GM18909 (cell line): ENCODE measurements around the gene CERKL.
A peak's percentile ranks its signal among the peaks of the same experiment; 100 is the strongest.

Experiments
- ATAC-seq: cut with Tn5 transposase; IDR thresholded peaks from one replicate; pipeline ENCODE4 v1.9.1; 2021; ENCODE audit warnings: mild to moderate bottlenecking; ENCODE audit not compliant: unreplicated experiment, poor library complexity

The CERKL gene

GRCh38 chr2:181628590-181629585, 28.0 kb downstream of the CERKL start:
- no peak for ATAC-seq

GRCh38 chr2:181627545-181627944, 29.4 kb downstream of the CERKL start:
- ATAC-seq, result no peak

- no peak for ATAC-seq
Measured at GRCh38 chr2:181626671-181627070, 30.2 kb downstream of the CERKL start.

GRCh38 chr2:181623159-181623558, 33.7 kb downstream of the CERKL start:
- ATAC-seq, result no peak

- no peak for ATAC-seq
Measured at GRCh38 chr2:181621779-181622490, 35.0 kb downstream of the CERKL start.

DNA sequence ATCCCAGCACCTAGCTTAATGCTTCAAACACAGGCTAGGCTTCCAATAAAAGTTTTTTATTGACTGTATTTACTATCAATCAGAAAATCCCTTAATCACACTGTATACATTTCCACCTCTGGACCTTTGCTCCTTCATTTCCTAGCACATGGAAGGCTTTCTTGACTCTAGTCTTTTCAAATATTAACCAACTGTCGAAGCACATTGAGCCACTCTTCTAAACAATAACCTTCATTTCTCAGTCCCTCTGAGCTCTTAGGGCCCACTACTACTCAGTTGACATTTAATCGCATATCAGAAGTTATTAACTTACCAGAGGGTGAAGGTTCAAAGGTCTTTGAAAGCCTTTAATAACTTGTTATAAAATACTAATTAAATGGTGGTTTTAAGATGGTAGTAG, 37.4 kb downstream of the CERKL start:
- no peak for ATAC-seq

DNA sequence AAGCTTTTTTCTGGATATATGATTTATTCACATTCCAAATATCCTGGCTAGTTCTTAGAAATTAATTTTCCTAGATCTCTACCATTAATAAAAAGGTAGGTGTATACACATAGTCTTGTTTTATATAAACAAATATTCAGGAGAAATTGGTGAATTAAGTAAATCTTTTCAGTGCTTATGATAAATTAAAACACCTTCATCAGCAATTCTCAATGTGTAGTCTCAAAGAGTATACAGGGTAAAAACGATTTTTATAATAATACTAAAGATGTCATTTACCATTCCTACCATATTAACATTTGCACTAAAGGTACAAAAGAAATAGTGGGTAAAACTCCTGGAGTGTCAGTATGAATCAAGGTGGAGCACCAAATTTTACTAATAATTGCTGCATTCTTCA, 40.2 kb downstream of the CERKL start:
- no peak for ATAC-seq

- ATAC-seq, result no peak
Measured at GRCh38 chr2:181614874-181615638, 41.8 kb downstream of the CERKL start.

GRCh38 chr2:181613241-181613640, 43.7 kb downstream of the CERKL start:
- no peak for ATAC-seq

GRCh38 chr2:181607629-181608590, 49.0 kb downstream of the CERKL start:
- no peak for ATAC-seq

DNA sequence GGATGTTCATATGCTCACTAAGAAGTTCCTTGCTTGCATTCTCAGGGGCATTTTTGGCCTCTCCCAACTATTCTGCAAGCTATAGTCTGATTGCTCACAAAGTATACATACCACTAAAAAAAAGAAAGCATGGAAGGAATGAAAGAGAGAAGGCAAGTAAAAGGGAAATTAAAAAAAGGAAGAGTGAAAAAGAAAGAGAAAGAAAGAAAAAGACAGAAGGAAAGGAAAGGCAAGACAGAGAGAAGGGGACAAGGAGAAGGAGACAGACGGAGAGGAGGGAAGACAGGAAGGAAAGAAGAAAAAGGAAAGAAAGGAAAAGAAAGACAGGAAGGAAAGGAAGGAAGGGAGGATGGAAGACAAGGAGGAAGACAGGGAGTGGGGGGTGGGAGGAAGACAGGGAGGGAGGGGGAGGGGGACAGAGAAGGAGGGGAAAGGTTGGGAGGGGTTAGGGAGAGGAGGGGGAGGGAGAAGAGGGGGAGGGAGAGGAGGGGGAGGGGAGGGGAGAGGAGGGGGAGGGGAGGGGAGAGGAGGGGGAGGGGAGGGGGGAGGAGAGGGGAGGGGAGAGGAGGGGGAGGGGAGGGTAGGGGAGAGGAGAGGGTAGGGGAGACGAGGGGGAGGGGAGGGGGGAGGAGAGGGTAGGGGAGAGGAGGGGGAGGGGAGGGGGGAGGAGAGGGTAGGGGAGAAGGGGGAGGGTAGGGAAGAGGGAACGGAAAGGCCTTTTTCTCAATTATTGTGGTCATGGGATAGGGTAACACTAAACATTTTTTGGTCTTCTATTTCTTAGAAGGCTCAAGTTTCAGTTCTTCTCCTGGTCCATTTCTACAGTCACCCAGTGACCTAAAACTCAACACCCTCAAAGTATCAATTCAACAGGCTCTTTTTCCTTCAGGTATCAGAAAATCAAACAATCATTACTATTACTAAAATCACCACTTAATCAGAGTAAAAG, 50.7 kb downstream of the CERKL start:
- ATAC-seq, result no peak

- no peak for ATAC-seq
Measured at GRCh38 chr2:181602017-181602416, 54.9 kb downstream of the CERKL start.

GRCh38 chr2:181596556-181596955, 60.3 kb downstream of the CERKL start:
- ATAC-seq, result no peak

- peak; percentile 68 for ATAC-seq
Measured at GRCh38 chr2:181594322-181594721, 62.6 kb downstream of the CERKL start.

DNA sequence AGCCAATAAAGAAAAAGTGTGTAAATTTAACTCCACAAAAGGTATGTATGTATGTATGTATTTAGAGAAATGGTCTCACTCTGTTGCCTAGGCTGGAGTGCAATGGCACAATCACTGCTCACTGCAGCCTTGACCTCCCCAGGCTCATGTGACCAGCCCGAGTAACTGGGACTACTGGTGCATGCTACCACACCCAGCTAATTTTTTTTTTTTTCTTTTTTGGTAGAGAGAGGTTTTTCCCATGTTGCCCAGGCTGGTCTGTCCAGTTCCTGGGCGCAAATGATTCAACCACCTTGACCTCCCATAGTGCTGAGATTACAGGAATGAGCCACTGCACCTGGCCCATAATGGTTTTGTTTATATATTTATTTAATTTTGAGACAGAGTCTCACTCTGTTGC, 67.1 kb downstream of the CERKL start:
- no peak for ATAC-seq

GRCh38 chr2:181588546-181588945, 68.4 kb downstream of the CERKL start:
- no peak for ATAC-seq

DNA sequence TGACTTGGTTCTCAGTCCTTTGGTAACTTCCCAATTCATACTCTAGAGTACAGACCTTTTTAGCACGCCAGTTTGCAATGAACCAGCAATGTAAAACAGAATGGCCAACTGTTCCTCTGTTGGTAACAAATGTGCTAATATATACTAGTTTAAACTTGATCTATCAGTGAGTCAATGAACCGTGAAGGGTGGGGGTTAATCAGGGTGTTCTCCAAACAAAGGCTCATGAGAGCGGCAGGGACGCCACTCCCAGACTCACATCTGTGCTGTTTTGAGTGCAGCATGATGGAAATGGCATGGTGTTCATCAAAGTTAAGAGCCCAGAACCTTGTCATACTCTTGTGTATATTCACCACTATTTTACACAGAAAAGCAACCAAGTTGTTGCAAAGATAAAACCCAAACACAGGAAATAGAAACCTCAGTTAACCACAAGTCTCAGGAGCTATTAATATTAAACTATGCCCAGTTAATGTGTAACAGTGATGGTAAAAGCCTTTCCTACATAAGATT, 70.3 kb downstream of the CERKL start:
- peak; percentile 98 for ATAC-seq

DNA sequence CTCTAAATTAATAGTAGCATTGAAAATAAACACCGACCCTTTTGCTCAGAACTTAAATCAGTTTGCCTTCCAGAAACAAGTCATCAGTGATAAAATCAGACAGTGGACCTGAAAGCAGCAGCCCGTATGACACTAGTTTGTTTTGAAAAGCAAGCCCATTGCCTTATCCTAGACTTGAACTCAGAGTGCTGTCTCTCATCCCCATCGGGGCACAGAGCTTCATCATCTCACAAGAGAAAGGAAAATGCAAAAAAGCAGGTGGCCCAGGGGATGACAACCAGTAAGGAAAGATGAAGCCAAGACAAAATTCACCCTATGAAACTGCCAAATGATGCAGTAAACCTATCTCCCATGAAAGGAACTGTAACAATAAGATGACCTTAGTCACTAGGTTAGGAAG, 71.2 kb downstream of the CERKL start:
- no peak for ATAC-seq
